HG03457 (cell line): ENCODE measurements around the gene KCNG2.

Source experiments
- ATAC-seq: cut with Tn5 transposase; IDR thresholded peaks from one replicate; pipeline ENCODE4 v1.9.1; 2021; ENCODE audit warnings: moderate number of reproducible peaks; ENCODE audit not compliant: unreplicated experiment

The KCNG2 gene

GRCh38 chr18:79935499-79935898 lies 137.8 kb downstream of the KCNG2 start:
- no peak for ATAC-seq

GRCh38 chr18:79935925-79936324 lies 138.2 kb downstream of the KCNG2 start:
- ATAC-seq = no peak

DNA sequence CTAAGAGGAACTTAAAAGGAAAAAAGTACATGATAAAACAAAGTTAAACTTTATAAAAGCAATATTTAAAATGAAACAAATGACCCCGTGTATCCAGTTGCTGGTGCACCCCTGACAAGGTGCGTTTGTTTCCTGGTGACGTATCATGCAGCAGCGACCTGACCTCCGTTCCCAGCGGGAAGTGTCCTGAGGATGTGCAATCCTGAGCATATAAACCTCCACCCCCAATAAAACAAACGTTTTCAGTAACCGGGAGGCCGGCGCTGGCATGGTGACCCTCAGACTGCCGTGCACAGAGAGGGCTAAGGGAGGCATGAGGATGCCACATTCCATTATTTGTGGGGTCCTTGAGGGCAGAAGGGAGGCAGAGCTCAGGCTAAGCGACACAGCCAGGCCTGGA lies 138.9 kb downstream of the KCNG2 start:
- ATAC-seq = no peak

GRCh38 chr18:79937103-79937860 lies 139.5 kb downstream of the KCNG2 start:
- no peak for ATAC-seq

- ATAC-seq = no peak
These were observed 140.5 kb downstream of the KCNG2 start for GRCh38 chr18:79938196-79938595.

DNA sequence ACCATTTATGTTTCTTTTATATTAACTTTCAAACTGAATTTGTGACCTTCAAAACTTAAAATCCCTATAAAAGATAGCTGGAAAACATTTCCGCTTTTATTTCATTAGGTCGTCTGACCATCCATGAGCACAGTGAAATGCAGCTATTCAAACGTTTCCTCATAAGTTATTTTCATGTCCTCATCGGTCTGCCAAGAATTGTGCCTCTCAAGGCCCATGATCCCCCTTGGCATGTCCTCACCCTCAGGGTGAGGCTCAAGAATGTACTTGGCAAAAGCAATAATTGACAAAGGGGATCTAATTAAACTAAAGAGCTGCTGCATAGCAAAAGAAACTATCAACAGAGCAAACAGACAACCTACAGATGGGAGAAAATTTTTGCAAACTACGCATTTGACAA lies 141.4 kb downstream of the KCNG2 start:
- ATAC-seq = no peak

- no peak for ATAC-seq
These were observed 142.5 kb downstream of the KCNG2 start for GRCh38 chr18:79940126-79940813.

DNA sequence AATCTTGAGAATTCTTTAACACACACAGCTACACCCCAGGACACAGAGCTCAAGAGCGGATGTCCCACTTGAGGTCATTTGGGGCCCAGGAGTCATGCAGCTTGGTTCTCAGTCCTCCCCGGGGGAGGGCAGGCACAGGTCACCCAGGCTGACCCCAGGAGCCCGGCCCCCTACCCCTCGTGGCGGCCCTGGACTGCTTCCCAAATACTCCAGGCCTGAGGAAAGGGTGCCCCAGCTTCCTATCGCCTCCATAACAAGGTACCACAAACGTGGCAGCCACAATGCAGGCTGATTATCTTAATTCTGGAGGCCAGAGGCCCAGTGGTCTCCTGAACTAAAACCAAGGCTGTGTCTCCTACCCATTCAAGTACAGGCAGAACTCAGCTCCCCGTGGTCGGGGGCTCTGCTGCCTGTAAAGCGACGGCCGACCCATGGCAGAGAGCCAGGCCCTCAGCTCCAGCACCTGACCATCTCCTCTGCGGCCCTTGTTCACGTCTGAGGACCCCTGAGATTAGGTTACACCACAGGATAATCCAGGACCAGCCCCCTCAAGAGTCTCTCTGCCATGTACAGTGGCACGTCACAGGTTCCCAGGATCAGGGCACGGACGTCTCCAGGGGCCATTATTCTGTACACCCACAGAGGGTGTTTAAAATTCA lies 143.2 kb downstream of the KCNG2 start:
- ATAC-seq = no peak

GRCh38 chr18:79941473-79942119 lies 143.9 kb downstream of the KCNG2 start:
- no peak for ATAC-seq

DNA sequence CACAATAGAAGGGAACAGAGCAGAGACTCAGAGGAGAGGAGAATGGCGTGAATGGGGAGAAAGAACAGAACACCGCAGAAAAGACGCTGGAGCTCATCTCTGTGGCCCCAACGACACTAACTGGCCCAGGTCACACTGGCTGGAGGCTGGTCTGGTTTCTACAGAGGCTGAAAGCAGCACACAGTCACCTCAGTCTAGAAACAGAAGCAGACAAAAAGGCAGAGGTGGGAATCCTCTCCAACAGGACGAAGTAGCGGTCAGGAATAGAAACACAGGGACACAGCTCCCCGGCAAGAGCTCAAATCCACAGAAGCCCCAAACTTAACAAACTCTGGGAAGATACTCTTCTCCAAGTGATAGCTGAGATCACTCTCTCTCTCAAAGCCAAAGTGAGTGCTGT lies 144.5 kb downstream of the KCNG2 start:
- no peak for ATAC-seq

GRCh38 chr18:79942786-79943607 lies 145.3 kb downstream of the KCNG2 start:
- ATAC-seq = no peak

DNA sequence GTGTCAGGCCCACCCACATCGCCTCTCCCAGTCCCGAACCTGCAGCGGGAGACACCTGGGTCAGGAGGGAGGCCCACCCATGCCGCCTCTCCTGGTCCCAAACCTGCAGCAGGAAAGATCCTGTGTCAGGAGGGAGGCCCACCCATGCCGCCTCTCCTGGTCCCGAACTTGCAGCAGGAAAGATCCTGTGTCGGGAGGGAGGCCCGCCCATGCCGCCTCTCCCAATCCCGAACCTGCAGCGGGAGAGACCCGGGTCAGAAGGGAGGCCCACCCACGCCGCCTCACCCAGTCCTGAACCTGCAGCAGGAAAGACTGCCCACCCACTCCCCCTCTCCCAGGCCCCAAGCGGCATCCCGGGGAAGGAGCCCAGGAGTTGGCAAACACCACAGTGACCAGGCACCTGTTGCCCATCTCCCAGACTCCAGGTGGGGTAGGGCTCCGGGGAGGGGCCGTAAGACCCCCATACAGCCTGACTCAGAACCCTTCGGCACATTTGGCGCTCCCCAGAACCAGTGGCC lies 145.9 kb downstream of the KCNG2 start:
- no peak for ATAC-seq

GRCh38 chr18:79944126-79944731 lies 146.5 kb downstream of the KCNG2 start:
- ATAC-seq = no peak

DNA sequence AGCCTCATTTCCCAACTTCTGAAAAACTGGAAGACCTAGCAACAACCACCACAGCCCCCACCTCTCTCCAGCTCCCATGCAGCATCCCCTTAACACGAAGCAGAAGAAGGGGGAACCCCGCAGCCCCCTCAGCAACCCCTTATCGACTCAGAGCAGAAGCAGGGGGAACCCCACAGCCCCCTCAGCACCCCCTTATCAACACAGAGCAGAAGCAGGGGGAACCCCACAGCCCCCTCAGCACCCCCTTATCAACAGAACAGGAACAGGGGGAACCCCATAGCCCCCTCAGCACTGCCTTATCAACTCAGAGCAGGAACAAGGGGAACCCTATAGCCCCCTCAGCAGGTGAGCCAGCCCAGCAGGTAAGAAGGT lies 147.0 kb downstream of the KCNG2 start:
- no peak for ATAC-seq

DNA sequence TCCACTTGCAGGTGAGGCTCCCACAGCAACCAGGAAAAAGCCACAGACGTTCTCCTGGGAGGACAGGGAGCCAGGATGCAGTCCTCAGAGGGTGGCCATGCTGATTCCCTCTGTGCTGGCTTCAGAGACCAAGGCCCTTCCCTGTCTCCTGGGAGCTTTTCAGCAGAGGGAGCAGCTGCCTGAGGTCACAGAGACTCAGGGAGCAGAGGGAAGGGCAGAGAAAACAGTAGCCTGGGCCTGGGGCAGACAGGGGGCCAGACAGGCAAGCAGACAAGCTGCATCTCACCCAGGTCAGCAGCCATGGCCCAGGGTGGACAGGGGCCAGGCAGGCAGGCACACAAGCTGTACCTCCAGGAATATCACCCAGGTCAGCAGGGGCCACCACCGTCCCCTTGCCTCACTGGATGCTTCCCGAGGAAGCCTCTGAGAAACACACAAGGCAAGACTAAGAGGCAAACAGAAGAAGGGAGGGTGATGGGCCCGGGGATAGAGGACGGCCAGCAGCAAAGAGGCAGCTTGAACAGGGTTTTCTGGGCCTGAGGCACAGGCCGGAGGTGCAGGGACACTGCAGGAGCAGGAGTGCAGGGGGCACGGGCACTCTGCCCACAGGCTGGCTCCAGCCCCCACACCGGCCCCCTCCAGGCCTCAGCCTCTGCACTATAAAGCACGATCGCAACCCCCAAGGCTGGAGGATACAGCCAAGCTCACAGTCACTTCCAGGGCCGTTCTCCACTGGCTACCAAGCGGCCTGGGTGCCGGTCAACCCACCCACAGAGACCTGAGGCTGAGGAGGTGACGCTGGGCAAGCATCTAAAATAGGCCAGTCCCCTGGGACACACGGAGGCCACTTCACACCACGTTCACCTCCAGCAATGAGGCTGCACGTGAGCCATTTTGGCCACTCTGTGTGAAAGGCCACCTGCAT lies 147.6 kb downstream of the KCNG2 start:
- ATAC-seq = no peak

- ATAC-seq = no peak
These were observed 149.5 kb downstream of the KCNG2 start for GRCh38 chr18:79947054-79947755.

- ATAC-seq = no peak
These were observed 150.3 kb downstream of the KCNG2 start for GRCh38 chr18:79947881-79948610.
